OCI-LY1 (cell line): Measurements from ENCODE around the gene HIPK4.

ENCODE experiments used
- H2AFZ ChIP-seq: fragments of 200-600 bp; sonication (generic), shearing (Covaris generic); 2 replicates; pipeline ENCODE4 v1.6.0; 2014; ENCODE audit warnings: antibody characterized with exemption, mild to moderate bottlenecking, low read length
- H3F3A ChIP-seq: fragments of 200-600 bp; sonication (generic), shearing (Covaris generic); 2 replicates; pipeline ENCODE4 v1.6.0; 2014; ENCODE audit warnings: mild to moderate bottlenecking, antibody characterized with exemption, low read length, moderate library complexity; ENCODE audit not compliant: insufficient read depth
- H3K27ac ChIP-seq: fragments of 200-600 bp; sonication (generic); 2 replicates; pipeline ENCODE4 v1.5.1; 2014; ENCODE audit warnings: low read length, mixed run types, mild to moderate bottlenecking, low read depth; ENCODE audit not compliant: poor library complexity, severe bottlenecking
- H3K27me3 ChIP-seq: fragments of 200-600 bp; sonication (generic); 2 replicates; pipeline ENCODE4 v1.6.0; 2014; ENCODE audit warnings: antibody characterized with exemption, mild to moderate bottlenecking, low read length, moderate library complexity; ENCODE audit not compliant: insufficient read depth
- H3K36me3 ChIP-seq: fragments of 200-600 bp; sonication (generic); 2 replicates; pipeline ENCODE4 v1.6.1; 2014; ENCODE audit warnings: mild to moderate bottlenecking, antibody characterized with exemption, low read length, moderate library complexity, mixed read lengths; ENCODE audit not compliant: insufficient read depth
- H3K4me1 ChIP-seq: fragments of 200-600 bp; sonication (generic); 2 replicates; pipeline ENCODE4 v1.5.1; 2014; ENCODE audit warnings: mild to moderate bottlenecking, low read length, moderate library complexity; ENCODE audit not compliant: insufficient read depth, severe bottlenecking
- H3K4me2 ChIP-seq: fragments of 200-600 bp; sonication (generic), shearing (Covaris generic); 2 replicates; pipeline ENCODE4 v1.6.1; 2014; ENCODE audit warnings: low read length
- H3K4me3 ChIP-seq: fragments of 200-600 bp; sonication (generic); 2 replicates; pipeline ENCODE4 v1.5.1; 2014; ENCODE audit warnings: low read length, low read depth, mild to moderate bottlenecking, mixed read lengths; ENCODE audit not compliant: poor library complexity, severe bottlenecking
- H3K79me2 ChIP-seq: fragments of 200-600 bp; shearing (Covaris generic); 2 replicates; pipeline ENCODE4 v1.6.1; 2016; ENCODE audit warnings: mixed run types, low read length, mixed read lengths; ENCODE audit not compliant: insufficient read depth
- H3K9ac ChIP-seq: fragments of 200-600 bp; sonication (generic), shearing (Covaris generic); 2 replicates; pipeline ENCODE4 v1.6.1; 2014; ENCODE audit warnings: mild to moderate bottlenecking, low read length, mixed read lengths
- H3K9me2 ChIP-seq: fragments of 200-600 bp; sonication (generic), shearing (Covaris generic); 2 replicates; pipeline ENCODE4 v1.6.1; 2014; ENCODE audit warnings: low read depth, mild to moderate bottlenecking, low read length, mixed read lengths
- H3K9me3 ChIP-seq: fragments of 200-600 bp; shearing (Covaris generic); 2 replicates; pipeline ENCODE4 v1.6.1; 2014; ENCODE audit warnings: low read length, mixed read lengths
- H4K20me1 ChIP-seq: fragments of 200-600 bp; sonication (generic), shearing (Covaris generic); 2 replicates; pipeline ENCODE4 v1.6.0; 2016; ENCODE audit warnings: mild to moderate bottlenecking, low read length; ENCODE audit not compliant: insufficient read depth
- CTCF ChIP-seq: fragments of 200-600 bp; sonication (generic), shearing (Covaris generic); IDR thresholded peaks from 2 replicates; pipeline ENCODE4 v1.5.1; 2017; ENCODE audit warnings: mild to moderate bottlenecking, antibody characterized with exemption, low read length, moderate library complexity, mixed read lengths
- EZH2 ChIP-seq: fragments of 200-600 bp; sonication (generic), shearing (Covaris generic); IDR thresholded peaks from 2 replicates; pipeline ENCODE4 v1.8.0; 2017; ENCODE audit warnings: borderline replicate concordance, mixed run types, mild to moderate bottlenecking, antibody characterized with exemption, low read length, moderate library complexity, mixed read lengths

The HIPK4 gene

DNA sequence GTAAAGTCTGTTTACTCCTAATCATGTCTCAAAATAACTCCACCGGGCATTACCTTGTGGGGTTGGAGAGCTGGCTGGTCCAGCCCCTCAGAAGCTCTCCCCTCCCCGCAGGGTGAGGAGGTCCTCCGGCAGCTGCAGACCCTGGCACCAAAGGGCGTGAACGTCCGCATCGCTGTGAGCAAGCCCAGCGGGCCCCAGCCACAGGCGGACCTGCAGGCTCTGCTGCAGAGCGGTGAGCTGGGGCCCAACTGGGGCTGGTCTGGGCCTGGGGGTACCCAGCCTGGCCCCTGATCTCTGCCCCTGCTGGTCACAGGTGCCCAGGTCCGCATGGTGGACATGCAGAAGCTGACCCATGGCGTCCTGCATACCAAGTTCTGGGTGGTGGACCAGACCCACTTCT lies 20.2 kb downstream of the HIPK4 start:
- H3F3A ChIP-seq: no peaks in the 10 kb centered on the region
- H4K20me1 ChIP-seq: no peaks in the 10 kb centered on the region
- H3K27me3 ChIP-seq: no peaks in the 10 kb centered on the region
- no peak overlapping the region for H3K4me2 ChIP-seq
- H3K9me2 ChIP-seq: no peaks in the 10 kb centered on the region
- no peaks in the 10 kb centered on the region for H3K9me3 ChIP-seq
- no peak overlapping the region for H3K9ac ChIP-seq
- H3K27ac ChIP-seq: no peak overlapping the region
- H2AFZ ChIP-seq: no peak overlapping the region
- peaks cover 6% of the 10 kb centered on the region for H3K4me1 ChIP-seq
- H3K4me3 ChIP-seq: no peak overlapping the region
- H3K79me2 ChIP-seq: no peaks in the 10 kb centered on the region
- no peaks in the 10 kb centered on the region; the same call in 1 of the 2 replicates for H3K36me3 ChIP-seq
- TF ChIP-seq EZH2: no peak
- TF ChIP-seq CTCF: no peak

- Histone ChIP-seq H3K27me3 (no peaks in the 10 kb centered on the region), H3K27ac (no peak overlapping the region), H3K9me3 (no peaks in the 10 kb centered on the region), H3K4me3 (no peak overlapping the region), H3K9ac (no peak overlapping the region), H4K20me1 (no peaks in the 10 kb centered on the region), H3K9me2 (no peaks in the 10 kb centered on the region), H3K36me3 (no peaks in the 10 kb centered on the region; the same call in 1 of the 2 replicates), H3K4me1 (peaks cover 6% of the 10 kb centered on the region), H3K4me2 (no peak overlapping the region), H3F3A (no peaks in the 10 kb centered on the region), H2AFZ (no peak overlapping the region), H3K79me2 (no peaks in the 10 kb centered on the region)
- no peak for TF ChIP-seq CTCF
Measured at GRCh38 chr19:40367577-40368434, 22.2 kb downstream of the HIPK4 start.

- peaks cover 6% of the 10 kb centered on the region for H3K4me1 ChIP-seq
- H3K9me2 ChIP-seq: no peaks in the 10 kb centered on the region
- H3K27me3 ChIP-seq: no peaks in the 10 kb centered on the region
- H4K20me1 ChIP-seq: no peaks in the 10 kb centered on the region
- no peaks in the 10 kb centered on the region; the same call in 1 of the 2 replicates for H3K36me3 ChIP-seq
- H3K4me2 ChIP-seq: no peak overlapping the region
- no peak overlapping the region for H3K4me3 ChIP-seq
- no peaks in the 10 kb centered on the region for H3F3A ChIP-seq
- no peaks in the 10 kb centered on the region for H3K9me3 ChIP-seq
- TF ChIP-seq EZH2: no peak
- peak; percentile 11; the same call in 1 of the 2 replicates for TF ChIP-seq CTCF
- H3K27ac ChIP-seq: no peak overlapping the region
- no peak overlapping the region for H3K9ac ChIP-seq
- no peak overlapping the region for H2AFZ ChIP-seq
- H3K79me2 ChIP-seq: no peaks in the 10 kb centered on the region
Measured at GRCh38 chr19:40366697-40367561, 23.1 kb downstream of the HIPK4 start.
